ENCODE data around the gene LDHA.

The LDHA gene
- 298 to 430 (median 349) reads per million in 3 donors for total RNA-seq

- Histone ChIP-seq H3K27me3 (replicated peaks; ENCODE audit: control insufficient read depth, insufficient read depth, low read length, poor library complexity, severe bottlenecking) (no peaks in the 10 kb centered on the region), H3K36me3 (ENCODE audit: control insufficient read depth, insufficient read depth, low read length) (peaks cover 29% of the 10 kb centered on the region), H3K4me1 (ENCODE audit: control insufficient read depth, insufficient read depth, low read length, poor library complexity, severe bottlenecking) (peaks cover 23% of the 10 kb centered on the region), H3K27ac (ENCODE audit: insufficient read depth, low read length, poor library complexity, severe bottlenecking) (peak within 1 kb of the TSS; percentile 87), H3K9me3 (ENCODE audit: control insufficient read depth, low read length) (no peaks in the 10 kb centered on the region), H3K4me3 (ENCODE audit: insufficient read depth, low read depth, low read length, poor library complexity, severe bottlenecking) (peak within 1 kb of the TSS; percentile 85)
- peak; percentile 97 to 98 (median 98) for DNase-seq
These were observed at the start of gene LDHA for GRCh38 chr11:18394275-18394927. Gene LDHA (plus strand): TSS chr11:18394563. CDS start chr11:18396843, 2,280 bp downstream.

GRCh38 chr11:18347471-18348125 lies 46.8 kb upstream of the LDHA start:
- Histone ChIP-seq H3K4me1 (ENCODE audit: control insufficient read depth, insufficient read depth, low read length, poor library complexity, severe bottlenecking) (no peaks in the 10 kb centered on the region), H3K9me3 (ENCODE audit: control insufficient read depth, low read length) (no peaks in the 10 kb centered on the region), H3K36me3 (ENCODE audit: control insufficient read depth, insufficient read depth, low read length) (peaks cover 40% of the 10 kb centered on the region), H3K4me3 (ENCODE audit: insufficient read depth, low read depth, low read length, poor library complexity, severe bottlenecking) (no peak overlapping the region), H3K27me3 (replicated peaks; ENCODE audit: control insufficient read depth, insufficient read depth, low read length, poor library complexity, severe bottlenecking) (no peaks in the 10 kb centered on the region), H3K27ac (ENCODE audit: insufficient read depth, low read length, poor library complexity, severe bottlenecking) (no peak overlapping the region)
- DNase-seq: no peak

GRCh38 chr11:18352581-18352980 lies 41.8 kb upstream of the LDHA start:
- Histone ChIP-seq H3K27ac (ENCODE audit: insufficient read depth, low read length, poor library complexity, severe bottlenecking) (no peak overlapping the region), H3K4me1 (ENCODE audit: control insufficient read depth, insufficient read depth, low read length, poor library complexity, severe bottlenecking) (no peaks in the 10 kb centered on the region), H3K9me3 (ENCODE audit: control insufficient read depth, low read length) (no peaks in the 10 kb centered on the region), H3K36me3 (ENCODE audit: control insufficient read depth, insufficient read depth, low read length) (peaks cover 29% of the 10 kb centered on the region), H3K27me3 (replicated peaks; ENCODE audit: control insufficient read depth, insufficient read depth, low read length, poor library complexity, severe bottlenecking) (no peaks in the 10 kb centered on the region), H3K4me3 (ENCODE audit: insufficient read depth, low read depth, low read length, poor library complexity, severe bottlenecking) (no peak overlapping the region)
- no peak for DNase-seq

- no peaks in the 10 kb centered on the region for H3K4me1 ChIP-seq (ENCODE audit: control insufficient read depth, insufficient read depth, low read length, poor library complexity, severe bottlenecking)
- H3K27me3 ChIP-seq (replicated peaks; ENCODE audit: control insufficient read depth, insufficient read depth, low read length, poor library complexity, severe bottlenecking): no peaks in the 10 kb centered on the region
- no peak overlapping the region for H3K27ac ChIP-seq (ENCODE audit: insufficient read depth, low read length, poor library complexity, severe bottlenecking)
- H3K9me3 ChIP-seq (ENCODE audit: control insufficient read depth, low read length): no peaks in the 10 kb centered on the region
- H3K36me3 ChIP-seq (ENCODE audit: control insufficient read depth, insufficient read depth, low read length): peaks cover 44% of the 10 kb centered on the region
- no peak for DNase-seq
- no peak overlapping the region for H3K4me3 ChIP-seq (ENCODE audit: insufficient read depth, low read depth, low read length, poor library complexity, severe bottlenecking)
These were observed 35.7 kb upstream of the LDHA start for GRCh38 chr11:18358646-18359045.

GRCh38 chr11:18361154-18361553 lies 33.2 kb upstream of the LDHA start:
- DNase-seq: no peak
- no peak overlapping the region for H3K27ac ChIP-seq (ENCODE audit: insufficient read depth, low read length, poor library complexity, severe bottlenecking)
- H3K27me3 ChIP-seq (replicated peaks; ENCODE audit: control insufficient read depth, insufficient read depth, low read length, poor library complexity, severe bottlenecking): no peaks in the 10 kb centered on the region
- H3K36me3 ChIP-seq (ENCODE audit: control insufficient read depth, insufficient read depth, low read length): peaks cover 53% of the 10 kb centered on the region
- no peaks in the 10 kb centered on the region for H3K9me3 ChIP-seq (ENCODE audit: control insufficient read depth, low read length)
- no peaks in the 10 kb centered on the region for H3K4me1 ChIP-seq (ENCODE audit: control insufficient read depth, insufficient read depth, low read length, poor library complexity, severe bottlenecking)
- no peak overlapping the region for H3K4me3 ChIP-seq (ENCODE audit: insufficient read depth, low read depth, low read length, poor library complexity, severe bottlenecking)

GRCh38 chr11:18364495-18365073 lies 29.8 kb upstream of the LDHA start:
- H3K4me3 ChIP-seq (ENCODE audit: insufficient read depth, low read depth, low read length, poor library complexity, severe bottlenecking): no peak overlapping the region
- H3K9me3 ChIP-seq (ENCODE audit: control insufficient read depth, low read length): no peaks in the 10 kb centered on the region
- no peaks in the 10 kb centered on the region for H3K4me1 ChIP-seq (ENCODE audit: control insufficient read depth, insufficient read depth, low read length, poor library complexity, severe bottlenecking)
- H3K27me3 ChIP-seq (replicated peaks; ENCODE audit: control insufficient read depth, insufficient read depth, low read length, poor library complexity, severe bottlenecking): no peaks in the 10 kb centered on the region
- no peak overlapping the region for H3K27ac ChIP-seq (ENCODE audit: insufficient read depth, low read length, poor library complexity, severe bottlenecking)
- no peak for DNase-seq
- peaks cover 39% of the 10 kb centered on the region for H3K36me3 ChIP-seq (ENCODE audit: control insufficient read depth, insufficient read depth, low read length)

GRCh38 chr11:18365741-18366140 lies 28.6 kb upstream of the LDHA start:
- peak overlapping the region; percentile 11 for H3K27ac ChIP-seq (ENCODE audit: insufficient read depth, low read length, poor library complexity, severe bottlenecking)
- DNase-seq: no peak
- no peak overlapping the region for H3K4me3 ChIP-seq (ENCODE audit: insufficient read depth, low read depth, low read length, poor library complexity, severe bottlenecking)
- no peaks in the 10 kb centered on the region for H3K9me3 ChIP-seq (ENCODE audit: control insufficient read depth, low read length)
- H3K27me3 ChIP-seq (replicated peaks; ENCODE audit: control insufficient read depth, insufficient read depth, low read length, poor library complexity, severe bottlenecking): no peaks in the 10 kb centered on the region
- H3K4me1 ChIP-seq (ENCODE audit: control insufficient read depth, insufficient read depth, low read length, poor library complexity, severe bottlenecking): no peaks in the 10 kb centered on the region
- peaks cover 34% of the 10 kb centered on the region for H3K36me3 ChIP-seq (ENCODE audit: control insufficient read depth, insufficient read depth, low read length)

GRCh38 chr11:18366286-18366685 lies 28.1 kb upstream of the LDHA start:
- no peaks in the 10 kb centered on the region for H3K9me3 ChIP-seq (ENCODE audit: control insufficient read depth, low read length)
- H3K27ac ChIP-seq (ENCODE audit: insufficient read depth, low read length, poor library complexity, severe bottlenecking): no peak overlapping the region
- H3K36me3 ChIP-seq (ENCODE audit: control insufficient read depth, insufficient read depth, low read length): peaks cover 29% of the 10 kb centered on the region
- H3K4me1 ChIP-seq (ENCODE audit: control insufficient read depth, insufficient read depth, low read length, poor library complexity, severe bottlenecking): no peaks in the 10 kb centered on the region
- H3K27me3 ChIP-seq (replicated peaks; ENCODE audit: control insufficient read depth, insufficient read depth, low read length, poor library complexity, severe bottlenecking): no peaks in the 10 kb centered on the region
- no peak for DNase-seq
- no peak overlapping the region for H3K4me3 ChIP-seq (ENCODE audit: insufficient read depth, low read depth, low read length, poor library complexity, severe bottlenecking)

DNA sequence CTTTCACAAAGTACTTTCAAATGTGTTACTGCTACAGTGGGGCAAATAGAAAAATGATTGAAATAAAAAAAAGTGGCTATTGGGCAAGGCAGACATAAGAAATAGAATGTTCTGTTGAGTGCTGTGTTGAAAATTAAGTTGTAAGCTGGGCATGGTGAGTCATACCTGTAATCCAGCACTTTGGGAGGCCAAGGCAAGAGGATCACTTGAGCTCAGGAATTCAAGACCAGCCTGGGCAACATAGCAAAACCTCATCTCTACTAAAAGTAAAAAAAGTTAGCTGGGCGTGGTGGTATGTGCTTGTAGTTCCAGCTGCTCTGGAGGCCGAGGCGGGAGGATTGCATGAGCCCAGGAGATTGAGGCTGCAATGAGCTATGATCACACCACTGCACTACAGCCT lies 26.9 kb upstream of the LDHA start:
- Histone ChIP-seq H3K27ac (ENCODE audit: insufficient read depth, low read length, poor library complexity, severe bottlenecking) (no peak overlapping the region), H3K4me3 (ENCODE audit: insufficient read depth, low read depth, low read length, poor library complexity, severe bottlenecking) (no peak overlapping the region), H3K9me3 (ENCODE audit: control insufficient read depth, low read length) (no peaks in the 10 kb centered on the region), H3K27me3 (replicated peaks; ENCODE audit: control insufficient read depth, insufficient read depth, low read length, poor library complexity, severe bottlenecking) (no peaks in the 10 kb centered on the region), H3K36me3 (ENCODE audit: control insufficient read depth, insufficient read depth, low read length) (peaks cover 19% of the 10 kb centered on the region), H3K4me1 (ENCODE audit: control insufficient read depth, insufficient read depth, low read length, poor library complexity, severe bottlenecking) (no peaks in the 10 kb centered on the region)
- no peak for DNase-seq

GRCh38 chr11:18368221-18368620 lies 26.1 kb upstream of the LDHA start:
- no peak overlapping the region for H3K27ac ChIP-seq (ENCODE audit: insufficient read depth, low read length, poor library complexity, severe bottlenecking)
- no peak overlapping the region for H3K4me3 ChIP-seq (ENCODE audit: insufficient read depth, low read depth, low read length, poor library complexity, severe bottlenecking)
- no peak for DNase-seq
- H3K9me3 ChIP-seq (ENCODE audit: control insufficient read depth, low read length): no peaks in the 10 kb centered on the region
- H3K36me3 ChIP-seq (ENCODE audit: control insufficient read depth, insufficient read depth, low read length): peaks cover 19% of the 10 kb centered on the region
- H3K4me1 ChIP-seq (ENCODE audit: control insufficient read depth, insufficient read depth, low read length, poor library complexity, severe bottlenecking): no peaks in the 10 kb centered on the region
- no peaks in the 10 kb centered on the region for H3K27me3 ChIP-seq (replicated peaks; ENCODE audit: control insufficient read depth, insufficient read depth, low read length, poor library complexity, severe bottlenecking)

Data from effector memory CD4-positive, alpha-beta T cell (primary cell).